Left renal cortex interstitium (tissue), 4 donors: ENCODE measurements around the gene PCDHGC5. TPM values are rescaled to one million over a fixed set of nuclear protein-coding genes. Genes with fewer than 3 reads are reported as not detected.

ENCODE experiments used
- DNase-seq, 4 donors: peaks; one replicate each; pipeline ENCODE4 v3.0.0-alpha.2; 2013; ENCODE audit warnings: low read depth in 4 of 4, low spot score in 2 of 4, missing footprints in 1 of 4
- polyA plus RNA-seq, 4 donors: library from polyadenylated mRNA; unstranded; fragments of 120-200 nt; gene quantifications; one replicate each; pipeline ENCODE4 v1.2.1, GENCODE V29; 2013; ENCODE audit not compliant: insufficient read length in 4 of 4

The PCDHGC5 gene
- polyA plus RNA-seq, 4 donors: 0.22 to 1.1 (median 0.55) TPM

DNA sequence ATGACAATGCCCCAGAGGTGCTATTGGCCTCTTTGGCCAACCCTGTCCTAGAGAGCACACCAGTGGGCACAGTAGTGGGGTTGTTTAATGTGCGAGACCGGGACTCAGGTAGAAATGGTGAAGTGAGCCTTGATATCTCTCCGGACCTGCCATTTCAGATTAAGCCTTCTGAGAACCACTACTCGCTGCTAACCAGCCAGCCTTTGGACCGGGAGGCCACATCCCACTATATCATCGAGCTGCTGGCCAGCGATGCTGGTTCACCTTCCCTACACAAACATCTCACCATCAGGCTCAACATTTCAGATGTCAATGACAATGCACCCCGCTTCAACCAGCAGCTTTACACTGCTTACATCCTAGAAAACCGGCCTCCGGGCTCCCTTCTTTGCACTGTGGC, 1.4 kb downstream of the PCDHGC5 start:
- no peak for DNase-seq

DNA sequence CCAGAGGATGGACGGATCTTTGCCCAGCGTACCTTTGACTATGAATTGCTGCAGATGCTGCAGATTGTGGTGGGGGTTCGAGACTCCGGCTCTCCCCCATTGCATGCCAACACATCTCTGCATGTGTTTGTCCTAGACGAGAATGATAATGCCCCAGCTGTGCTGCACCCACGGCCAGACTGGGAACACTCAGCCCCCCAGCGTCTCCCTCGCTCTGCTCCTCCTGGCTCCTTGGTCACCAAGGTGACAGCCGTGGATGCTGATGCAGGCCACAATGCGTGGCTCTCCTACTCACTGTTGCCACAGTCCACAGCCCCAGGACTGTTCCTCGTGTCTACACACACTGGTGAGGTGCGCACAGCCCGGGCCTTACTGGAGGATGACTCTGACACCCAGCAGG, 1.9 kb downstream of the PCDHGC5 start:
- no peak for DNase-seq

DNA sequence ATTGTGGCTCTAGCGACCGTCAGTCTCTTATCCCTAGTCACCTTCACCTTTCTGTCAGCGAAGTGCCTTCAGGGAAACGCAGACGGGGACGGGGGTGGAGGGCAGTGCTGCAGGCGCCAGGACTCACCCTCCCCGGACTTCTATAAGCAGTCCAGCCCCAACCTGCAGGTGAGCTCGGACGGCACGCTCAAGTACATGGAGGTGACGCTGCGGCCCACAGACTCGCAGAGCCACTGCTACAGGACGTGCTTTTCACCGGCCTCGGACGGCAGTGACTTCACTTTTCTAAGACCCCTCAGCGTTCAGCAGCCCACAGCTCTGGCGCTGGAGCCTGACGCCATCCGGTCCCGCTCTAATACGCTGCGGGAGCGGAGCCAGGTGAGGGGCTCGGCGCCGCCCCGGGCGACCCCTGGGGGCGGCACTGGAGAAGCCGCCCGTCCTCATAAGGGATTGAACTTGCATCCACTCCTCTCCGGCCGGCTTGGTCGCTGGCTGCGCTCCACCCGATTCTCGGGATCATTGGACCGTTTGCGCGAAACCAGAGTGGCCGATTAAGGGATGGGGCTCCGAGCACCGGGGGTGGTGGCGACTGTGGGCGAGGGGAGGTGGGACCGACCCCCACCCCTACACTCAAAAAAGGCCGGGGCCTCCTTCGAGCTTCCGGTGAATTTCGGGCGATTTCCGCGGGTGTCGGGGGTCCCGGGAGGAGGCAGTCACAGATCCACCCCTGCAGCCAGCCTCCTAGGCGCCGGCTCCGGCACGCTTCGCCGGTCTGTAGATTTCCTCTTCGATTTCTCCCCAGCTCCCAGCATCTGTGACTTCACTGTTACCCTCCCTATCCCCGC, 2.7 kb downstream of the PCDHGC5 start:
- no peak for DNase-seq

DNA sequence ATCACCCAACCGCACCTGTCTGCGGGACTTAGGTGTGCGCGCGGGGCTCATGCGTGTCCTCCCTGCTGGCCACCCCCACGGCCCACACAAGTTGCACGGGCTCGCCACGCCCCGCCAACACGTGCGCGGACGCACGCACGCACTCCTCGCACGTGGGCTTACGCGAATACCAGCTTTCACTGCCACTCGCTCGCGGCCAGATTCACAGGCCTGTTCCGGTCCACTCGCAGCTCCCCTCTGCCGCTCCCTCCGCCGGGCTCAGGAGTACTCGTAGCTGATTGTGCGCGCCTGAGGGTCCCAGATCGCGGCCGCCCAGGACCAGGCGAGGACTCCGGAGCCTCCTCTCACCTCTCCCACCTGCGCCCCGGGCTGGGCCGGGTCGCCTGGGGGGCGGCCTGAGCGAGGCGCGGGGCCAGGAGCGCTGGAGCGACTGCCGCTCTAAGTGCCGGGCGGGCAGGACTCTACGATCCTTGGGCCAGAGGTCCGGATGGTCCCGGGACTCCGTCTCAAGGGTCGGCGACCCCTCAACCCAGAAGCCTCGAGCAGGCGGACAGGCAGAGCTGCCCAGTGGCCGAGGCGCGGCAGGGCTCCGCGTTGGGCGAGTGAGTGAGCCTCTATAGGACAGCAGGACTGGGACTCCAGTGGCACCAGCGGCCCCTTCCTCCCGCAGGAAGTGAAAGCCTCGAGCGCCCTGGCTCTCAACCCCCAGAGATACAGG, 3.4 kb downstream of the PCDHGC5 start:
- no peak for DNase-seq

DNA sequence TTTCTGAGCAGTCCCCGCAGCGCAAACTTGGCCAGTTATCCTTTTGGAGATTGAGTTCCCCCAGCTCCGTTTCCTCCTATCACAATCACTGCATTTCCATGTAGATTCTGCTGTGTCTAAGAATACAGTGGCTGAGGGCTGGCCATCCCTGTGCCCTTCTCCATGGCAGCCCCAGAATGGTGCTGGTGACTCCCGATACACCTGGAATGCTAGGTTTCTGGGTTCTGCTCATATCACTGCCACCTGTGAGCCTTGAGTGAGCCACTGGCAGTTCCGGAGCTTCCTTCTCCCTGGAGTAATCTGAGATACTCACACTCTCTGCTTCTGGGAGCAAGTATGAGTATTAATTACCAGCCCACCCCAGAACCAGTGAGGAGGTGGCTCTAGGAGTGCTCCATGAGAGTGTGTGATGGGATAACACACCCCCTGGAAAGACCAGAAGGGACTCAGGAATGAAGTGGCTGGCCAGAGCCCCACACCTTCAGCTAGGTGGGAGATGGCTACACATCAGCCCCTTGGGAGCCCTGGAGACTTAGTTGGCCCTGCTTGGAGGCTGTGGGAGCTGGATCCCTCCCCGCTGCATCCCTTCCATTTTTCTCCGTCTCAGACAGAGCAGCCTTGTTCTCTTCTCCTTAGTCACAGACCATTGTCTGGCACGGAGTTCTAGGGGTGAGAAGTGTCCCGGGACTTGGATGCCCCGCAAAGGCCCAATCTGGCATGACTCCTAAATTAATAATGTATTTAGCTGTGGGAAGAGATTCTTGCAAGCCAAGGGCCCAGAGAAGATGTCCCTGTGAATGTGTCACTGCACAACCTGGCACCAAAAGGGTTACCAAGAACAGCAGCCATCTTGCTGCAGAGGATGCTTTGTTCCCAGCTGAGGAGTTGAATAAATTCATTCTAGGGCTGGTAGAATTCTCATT, 4.9 kb downstream of the PCDHGC5 start:
- no peak for DNase-seq

DNA sequence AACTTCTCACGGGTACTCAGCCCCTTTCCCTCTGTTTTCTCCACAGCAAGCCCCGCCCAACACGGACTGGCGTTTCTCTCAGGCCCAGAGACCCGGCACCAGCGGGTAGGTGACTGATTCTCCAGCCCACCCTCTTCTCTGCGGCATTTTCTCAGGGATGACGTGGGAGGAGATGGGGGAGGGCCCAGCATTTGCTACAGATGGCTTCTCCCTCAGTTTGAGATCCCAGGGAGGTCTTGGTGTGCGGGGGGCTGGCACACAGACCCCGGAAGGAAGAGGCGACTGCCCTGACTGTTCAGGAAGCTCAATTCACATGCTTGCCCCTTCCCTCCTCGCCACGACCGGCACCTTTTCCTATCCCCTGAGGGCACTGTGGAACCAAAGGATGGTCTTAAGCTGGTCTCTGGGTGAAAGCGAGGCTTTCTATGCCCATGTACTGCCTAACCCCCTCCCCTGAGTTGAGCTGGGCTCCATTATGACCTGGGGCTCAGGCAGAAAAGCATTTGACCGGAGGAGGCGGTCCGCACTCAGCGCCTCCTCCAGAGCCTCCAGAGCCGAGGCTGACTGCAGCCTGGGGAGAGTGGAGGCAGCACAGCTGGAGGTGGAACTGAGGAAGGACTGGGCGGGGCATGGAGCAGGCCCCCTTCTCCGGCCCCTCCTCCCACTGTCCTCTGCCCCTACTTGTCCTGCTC, 6.0 kb downstream of the PCDHGC5 start:
- DNase-seq: no peak

DNA sequence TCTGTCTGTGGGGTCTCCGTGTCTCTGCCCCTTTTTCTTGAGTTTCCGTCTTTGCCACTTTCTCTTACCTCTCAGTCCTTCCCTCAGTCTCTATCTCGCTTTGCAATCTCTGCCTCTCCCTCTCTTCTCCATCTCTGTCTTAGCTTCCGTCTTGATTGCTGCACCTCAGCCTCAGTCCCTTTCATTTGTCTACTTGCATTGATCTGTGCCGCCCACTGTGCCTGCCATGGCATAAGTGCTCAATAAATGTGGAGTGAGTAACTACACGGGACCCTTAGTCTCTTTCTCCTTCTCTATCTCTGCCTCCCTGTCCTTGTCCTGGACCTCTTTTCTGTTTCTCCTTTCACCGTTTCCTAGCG, 6.6 kb downstream of the PCDHGC5 start:
- no peak for DNase-seq

DNA sequence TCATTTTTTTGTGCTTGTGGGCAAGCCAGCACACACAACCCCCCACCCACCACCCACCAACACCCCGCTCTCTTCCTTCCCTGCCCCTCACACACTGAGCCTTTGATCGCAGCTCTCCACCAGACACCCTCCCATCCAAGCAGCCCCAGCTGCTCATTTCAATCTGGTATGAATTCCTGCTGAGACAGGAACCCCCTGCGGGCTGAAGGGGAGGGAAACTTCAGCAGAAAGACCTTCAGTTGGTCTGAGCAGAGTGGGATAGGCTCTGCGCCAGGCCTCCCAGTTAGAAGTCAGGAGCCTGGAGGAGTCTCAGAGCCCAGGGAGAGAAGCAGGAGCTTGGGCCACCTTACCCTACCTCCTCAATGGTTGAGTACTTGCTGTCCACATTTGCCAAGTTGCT, 7.2 kb downstream of the PCDHGC5 start:
- no peak for DNase-seq

DNA sequence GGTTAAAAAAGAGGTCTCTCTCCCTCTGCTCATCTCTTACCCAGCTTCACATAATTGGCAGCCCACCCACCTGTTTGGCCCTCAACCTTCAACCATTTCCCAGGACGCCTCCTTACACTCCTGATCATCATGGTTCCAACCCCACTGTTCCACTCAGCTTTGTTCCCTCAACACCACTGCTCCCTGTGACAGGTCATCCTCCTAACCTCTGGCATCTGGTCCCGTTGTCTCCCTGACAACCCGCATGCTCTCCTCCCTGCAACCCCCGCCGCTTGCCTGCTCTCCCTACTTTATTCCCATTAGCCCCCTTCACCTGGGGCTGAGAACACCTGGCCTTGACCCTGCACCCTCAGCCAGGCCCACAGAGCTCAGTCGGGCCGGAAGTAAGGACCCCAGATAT, 12.9 kb downstream of the PCDHGC5 start:
- no peak for DNase-seq

DNA sequence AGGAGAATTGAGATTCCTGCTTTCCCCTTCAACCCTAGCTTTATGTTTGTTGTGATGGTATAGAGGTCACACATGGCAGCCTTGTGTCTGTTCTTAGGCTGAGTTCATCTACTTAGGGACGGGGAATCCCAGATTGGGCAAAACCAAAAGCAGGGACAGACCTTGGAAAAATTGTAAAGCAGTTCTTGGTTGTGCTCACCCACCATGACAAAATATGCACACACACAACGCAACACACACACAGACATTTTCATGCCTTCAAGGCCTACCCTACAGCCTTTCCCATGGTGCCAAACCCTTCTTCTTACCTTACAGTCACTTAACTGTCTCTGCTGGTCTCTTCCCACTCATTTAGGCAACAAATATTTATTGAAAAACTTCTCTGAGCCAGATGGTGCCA, 14.8 kb downstream of the PCDHGC5 start:
- DNase-seq: no peak

DNA sequence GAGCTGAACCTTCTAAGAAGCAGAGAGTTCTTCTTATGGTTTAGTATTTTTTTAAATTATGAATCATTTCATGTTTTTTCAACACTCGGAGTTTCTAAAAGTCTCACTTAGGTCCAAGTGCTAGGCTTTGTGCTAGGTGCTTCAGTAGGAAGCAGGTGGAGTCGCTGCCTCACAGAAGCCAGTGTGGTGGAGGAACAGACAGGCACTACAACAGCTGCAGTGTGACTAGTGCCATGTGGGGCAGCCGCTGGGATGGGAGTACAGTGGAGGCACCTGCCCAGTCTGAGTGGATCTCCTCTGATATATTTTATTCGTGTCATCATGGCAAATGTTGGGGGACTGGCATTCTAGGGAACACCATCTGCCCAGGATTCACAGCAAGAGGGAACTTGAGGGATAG, 15.3 kb downstream of the PCDHGC5 start:
- no peak for DNase-seq

DNA sequence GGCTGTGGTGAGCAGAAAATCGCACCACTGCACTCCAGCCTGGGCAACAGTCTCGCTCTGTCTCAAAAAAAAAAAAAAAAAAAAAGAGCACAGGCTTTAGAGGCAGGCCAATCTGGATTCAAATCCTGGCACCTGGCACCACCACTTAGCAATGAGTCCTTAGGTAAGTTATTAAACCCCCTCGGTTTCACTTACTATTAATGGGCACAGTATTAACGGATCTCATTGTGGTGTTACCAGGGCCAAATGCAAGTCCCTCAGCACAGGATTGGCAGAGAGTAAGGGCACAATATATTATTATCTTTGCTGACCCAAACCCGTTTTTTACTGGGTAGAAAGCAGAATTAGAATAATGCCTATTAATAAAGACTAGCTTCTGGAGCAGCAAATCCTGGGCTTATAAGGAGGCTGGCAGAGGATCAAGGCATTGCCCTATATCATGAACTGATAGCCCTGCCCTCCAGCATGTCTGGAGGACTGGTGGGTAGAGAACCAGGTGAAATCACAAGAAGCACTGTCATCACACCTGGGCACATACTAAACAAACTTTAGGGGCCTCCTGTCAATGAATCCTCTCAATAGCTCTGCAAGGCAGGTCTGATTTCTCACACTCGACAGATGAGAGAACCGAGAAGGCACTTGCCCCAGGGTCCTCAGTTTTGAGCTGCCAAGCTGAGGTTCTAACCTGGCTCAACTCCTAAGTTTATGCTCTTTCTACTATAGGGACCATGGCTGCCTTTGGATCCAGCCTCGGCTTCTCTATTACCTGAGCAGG, 17.7 kb downstream of the PCDHGC5 start:
- no peak for DNase-seq

DNA sequence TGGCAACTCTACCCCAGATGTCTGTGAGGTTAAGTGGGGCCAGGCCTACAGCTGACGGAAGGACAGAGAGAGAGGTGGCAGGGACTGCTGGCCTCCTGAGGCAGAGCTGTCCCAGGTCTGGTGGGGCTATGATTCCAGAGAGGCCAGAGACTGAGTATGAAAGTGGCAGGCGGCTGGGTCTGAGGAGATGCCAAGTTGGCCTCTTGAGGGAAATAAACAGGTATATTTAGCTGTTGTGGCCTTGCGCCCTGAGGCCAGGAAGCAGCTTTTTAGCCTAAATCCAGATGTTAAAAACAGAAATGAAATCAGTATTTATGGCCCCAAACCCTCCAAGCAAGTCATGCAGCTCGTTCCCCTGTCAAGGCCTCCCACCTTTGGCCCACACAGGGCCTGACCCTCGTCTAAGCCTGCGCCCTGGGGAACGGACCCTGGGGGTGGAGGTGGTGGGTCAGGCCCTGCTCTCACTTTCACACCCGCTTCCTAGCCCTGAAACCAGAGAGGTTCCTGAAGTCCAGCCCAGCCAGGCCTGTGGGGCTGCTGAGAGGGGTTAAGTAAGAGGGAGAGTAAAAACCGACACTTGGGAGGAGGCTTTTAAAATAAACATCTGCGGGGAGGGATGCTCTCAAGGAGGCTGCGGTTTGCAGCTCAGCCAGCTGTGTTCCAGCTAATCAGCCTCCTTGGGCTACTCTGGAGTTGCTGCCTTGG, 18.7 kb downstream of the PCDHGC5 start:
- DNase-seq: no peak

DNA sequence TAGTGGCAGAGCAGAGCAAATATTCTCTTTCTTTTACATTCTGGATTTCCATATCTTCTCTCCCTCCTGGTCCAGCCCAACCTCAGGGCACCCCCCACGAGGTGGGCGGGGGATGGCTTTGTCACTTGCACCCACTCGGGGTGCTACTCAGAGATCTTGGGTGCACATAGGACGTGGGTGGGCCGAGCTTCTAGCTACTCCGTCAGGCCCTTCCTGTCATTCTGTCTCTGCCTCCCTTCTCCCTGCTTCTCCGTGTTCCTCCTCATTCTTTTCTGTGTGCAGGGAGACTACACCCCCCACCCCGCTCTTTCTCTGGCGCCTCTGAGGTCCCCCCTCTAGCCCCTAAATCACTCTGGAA, 19.5 kb downstream of the PCDHGC5 start:
- no peak for DNase-seq

DNA sequence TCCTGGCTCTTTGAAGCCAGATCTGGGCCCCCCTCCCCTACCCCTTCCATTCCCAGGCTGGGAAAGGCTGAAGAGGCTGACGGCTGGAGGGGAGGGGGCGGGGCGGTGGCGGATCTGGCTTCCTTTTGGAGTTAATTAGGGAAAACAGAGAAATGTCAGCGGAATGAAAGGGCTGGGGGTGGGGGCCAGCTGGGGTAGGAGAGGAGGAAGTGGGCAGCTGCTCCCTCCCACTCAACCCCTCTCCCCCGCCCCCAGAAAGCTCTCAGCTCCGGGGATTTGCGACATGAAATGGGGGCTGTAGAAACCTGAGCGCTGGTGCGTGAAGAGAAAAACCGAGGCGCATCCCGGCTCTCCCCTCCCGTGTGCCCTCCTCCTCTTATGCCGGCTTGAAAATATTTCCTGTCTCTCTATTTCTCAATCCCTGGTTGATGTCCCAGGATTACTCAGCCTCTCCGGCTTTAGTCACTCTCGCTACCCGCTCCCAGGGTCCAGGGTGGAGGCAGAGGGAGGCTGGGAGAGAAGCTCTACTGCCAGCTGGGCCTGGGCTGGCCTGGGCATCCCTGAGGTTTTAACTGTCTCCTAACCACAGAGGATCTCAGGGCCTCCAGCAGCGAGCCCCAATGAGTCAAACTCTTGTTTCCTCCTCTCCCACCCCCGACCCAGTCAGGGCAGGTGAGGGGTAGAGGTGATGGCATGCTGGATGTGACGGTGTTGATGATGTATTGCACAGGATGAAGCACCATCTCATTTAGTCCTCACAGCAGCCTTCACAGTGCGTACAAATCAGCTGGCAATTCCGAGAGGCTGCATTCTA, 20.1 kb downstream of the PCDHGC5 start:
- DNase-seq: peak in 1 of 4 donors; percentile 68

DNA sequence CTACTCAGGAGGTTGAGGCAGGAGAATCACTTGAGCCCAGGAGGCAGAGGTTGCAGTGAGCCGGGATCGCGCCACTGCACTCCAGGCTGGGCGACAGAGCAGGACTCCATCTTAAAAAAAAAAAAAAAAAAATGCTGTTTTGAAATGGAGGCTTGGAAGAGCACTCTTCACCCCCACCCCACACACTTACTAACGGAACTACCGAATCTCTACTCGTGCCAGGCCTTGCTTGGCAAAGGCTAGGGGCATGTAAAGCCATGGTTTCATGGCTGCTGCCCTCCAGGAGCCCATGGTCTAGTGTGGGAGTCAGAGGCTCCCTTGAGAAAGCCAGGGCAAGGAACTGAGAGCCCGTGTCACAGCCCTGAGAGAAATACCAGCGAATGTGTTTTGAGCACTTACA, 21.3 kb downstream of the PCDHGC5 start:
- DNase-seq: no peak

DNA sequence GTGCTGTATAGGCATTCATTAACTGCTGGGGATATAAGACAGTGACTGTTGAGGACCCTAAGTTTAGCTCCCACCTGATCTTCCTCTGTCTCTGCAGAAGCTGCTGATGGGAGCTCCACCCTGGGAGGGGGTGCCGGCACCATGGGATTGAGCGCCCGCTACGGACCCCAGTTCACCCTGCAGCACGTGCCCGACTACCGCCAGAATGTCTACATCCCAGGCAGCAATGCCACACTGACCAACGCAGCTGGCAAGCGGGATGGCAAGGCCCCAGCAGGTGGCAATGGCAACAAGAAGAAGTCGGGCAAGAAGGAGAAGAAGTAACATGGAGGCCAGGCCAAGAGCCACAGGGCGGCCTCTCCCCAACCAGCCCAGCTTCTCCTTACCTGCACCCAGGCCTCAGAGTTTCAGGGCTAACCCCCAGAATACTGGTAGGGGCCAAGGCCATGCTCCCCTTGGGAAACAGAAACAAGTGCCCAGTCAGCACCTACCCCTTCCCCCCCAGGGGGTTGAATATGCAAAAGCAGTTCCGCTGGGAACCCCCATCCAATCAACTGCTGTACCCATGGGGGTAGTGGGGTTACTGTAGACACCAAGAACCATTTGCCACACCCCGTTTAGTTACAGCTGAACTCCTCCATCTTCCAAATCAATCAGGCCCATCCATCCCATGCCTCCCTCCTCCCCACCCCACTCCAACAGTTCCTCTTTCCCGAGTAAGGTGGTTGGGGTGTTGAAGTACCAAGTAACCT, 22.1 kb downstream of the PCDHGC5 start:
- DNase-seq: no peak
